Fibroblast of lung (primary cell): ENCODE measurements around the gene TOR1AIP2. TPM values are rescaled to one million over a fixed set of nuclear protein-coding genes. Genes with fewer than 3 reads are reported as not detected.

Experiments used
- DNase-seq, 2 donors: peaks; one replicate each; pipeline versions ENCODE4 v3.0.0 to v3.0.0-alpha.2; 2010; ENCODE audit warnings: low read depth in 2 of 2
- H2AFZ ChIP-seq: 2 replicates; pipeline ENCODE4 v1.5.1; 2012; ENCODE audit warnings: low read length, control low read depth, inconsistent platforms
- H3K27ac ChIP-seq: 2 replicates; pipeline ENCODE4 v1.5.1; 2011; ENCODE audit warnings: low read length, control low read depth; ENCODE audit not compliant: insufficient read depth
- H3K27me3 ChIP-seq: 2 replicates; pipeline ENCODE4 v1.5.1; 2011; ENCODE audit warnings: mild to moderate bottlenecking, low read length; ENCODE audit not compliant: control insufficient read depth, insufficient read depth
- H3K36me3 ChIP-seq: 2 replicates; pipeline ENCODE4 v1.5.1; 2011; ENCODE audit warnings: low read length; ENCODE audit not compliant: control insufficient read depth, insufficient read depth
- H3K4me1 ChIP-seq: 2 replicates; pipeline ENCODE4 v1.5.1; 2011; ENCODE audit warnings: low read length; ENCODE audit not compliant: control insufficient read depth, insufficient read depth; ENCODE audit errors: extremely low read depth
- H3K4me2 ChIP-seq: 2 replicates; pipeline ENCODE4 v1.5.1; 2011; ENCODE audit warnings: low read length, control low read depth; ENCODE audit not compliant: insufficient read depth; ENCODE audit errors: extremely low read depth
- H3K4me3 ChIP-seq, 4 experiments: fragments of 200-600 bp in 1 of 4; sonication (generic) in 1 of 4; replicated peaks in 1 of 4; 2 replicates each; pipeline ENCODE4 v1.5.1; 2011 to 2016; ENCODE audit warnings: low read length in 4 of 4, low read depth in 3 of 4, mild to moderate bottlenecking in 3 of 4, control low read depth in 2 of 4, inconsistent platforms in 1 of 4, mixed read lengths in 1 of 4; ENCODE audit not compliant: insufficient read depth in 1 of 4; ENCODE audit errors: control extremely low read depth in 1 of 4
- H3K79me2 ChIP-seq: 2 replicates; pipeline ENCODE4 v1.5.1; 2012; ENCODE audit warnings: mild to moderate bottlenecking, low read length, inconsistent platforms; ENCODE audit not compliant: control insufficient read depth, insufficient read depth
- H3K9ac ChIP-seq: 2 replicates; pipeline ENCODE4 v1.5.1; 2011; ENCODE audit warnings: mild to moderate bottlenecking, low read length, control low read depth; ENCODE audit not compliant: insufficient read depth
- H3K9me3 ChIP-seq: 2 replicates; pipeline ENCODE4 v1.5.1; 2012; ENCODE audit warnings: low read depth, low read length; ENCODE audit not compliant: control insufficient read depth, insufficient read depth
- H4K20me1 ChIP-seq: 2 replicates; pipeline ENCODE4 v1.5.1; 2011; ENCODE audit warnings: low read length; ENCODE audit not compliant: control insufficient read depth, insufficient read depth; ENCODE audit errors: extremely low read depth
- EZH2 ChIP-seq: IDR thresholded peaks from 2 replicates; pipeline ENCODE4 v1.5.1; 2012; ENCODE audit warnings: low read length, control low read depth, mild to moderate bottlenecking; ENCODE audit errors: missing control alignments
- polyA plus RNA-seq, 2 donors: library from polyadenylated mRNA; depleted of rRNA in 1 of 2; stranded (reverse) in 1 of 2; unstranded in 1 of 2; fragments of >200 nt; gene quantifications; 2 replicates each; pipeline ENCODE4 v1.2.1, GENCODE V29; 2011 to 2012; ENCODE audit warnings: missing spikeins in 1 of 2
- total RNA-seq: library from RNA; depleted of rRNA; stranded (reverse); fragments of >200 nt; gene quantifications from 2 replicates; pipeline ENCODE4 v1.2.1, GENCODE V29; 2014
- TF ChIP-seq, protein P1 (sequence below), 2 donors: IDR thresholded peaks in 1 of 2; conservative IDR thresholded peaks in 1 of 2; 1 replicate in 1 of 2; 2 replicates in 1 of 2; pipeline ENCODE4 v1.5.1; 2011 to 2012; ENCODE audit warnings: low read length in 2 of 2, control low read depth in 1 of 2, inconsistent platforms in 1 of 2, low read depth in 1 of 2, mild to moderate bottlenecking in 1 of 2

TOR1AIP2 gene
- total and polyA plus RNA-seq, 2 donors (not counting 1 experiment from before 2014, with no cell fraction given), result 78.9 to 81.9 TPM

DNA sequence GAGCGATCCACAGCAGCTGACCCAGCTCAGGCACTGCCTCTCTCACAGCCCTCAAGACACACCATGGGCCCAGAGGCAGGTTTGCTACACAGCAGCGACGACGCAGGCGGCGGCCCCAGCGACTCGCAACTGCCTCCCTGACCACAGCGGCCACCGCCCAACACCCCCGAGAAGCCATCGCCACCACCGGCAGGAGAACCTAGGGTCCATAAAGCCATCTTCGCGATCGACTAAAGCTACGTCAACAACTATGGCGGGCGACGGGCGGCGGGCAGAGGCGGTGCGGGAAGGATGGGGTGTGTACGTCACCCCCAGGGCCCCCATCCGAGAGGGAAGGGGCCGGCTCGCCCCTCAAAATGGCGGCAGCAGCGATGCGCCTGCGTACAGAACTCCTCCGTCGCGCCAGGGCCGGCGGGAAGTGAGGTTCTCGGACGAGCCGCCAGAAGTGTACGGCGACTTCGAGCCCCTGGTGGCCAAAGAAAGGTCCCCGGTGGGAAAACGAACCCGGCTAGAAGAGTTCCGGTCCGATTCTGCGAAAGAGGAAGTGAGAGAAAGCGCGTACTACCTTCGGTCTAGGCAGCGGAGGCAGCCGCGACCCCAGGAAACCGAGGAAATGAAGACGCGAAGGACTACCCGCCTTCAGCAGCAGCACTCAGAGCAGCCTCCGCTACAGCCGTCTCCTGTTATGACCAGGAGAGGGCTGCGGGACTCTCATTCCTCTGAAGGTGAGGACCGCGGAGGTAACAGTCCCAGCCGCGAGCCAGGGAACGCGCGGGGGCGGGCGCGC, 4.8 kb upstream of the TOR1AIP2 start, which contains the start of gene TOR1AIP1:
Gene TOR1AIP1, plus strand, starts transcription at position 33 of the 787 bp plus-strand sequence. Its CDS starts 218 bp downstream, at position 251.
- H3K27ac ChIP-seq, result peak within 1 kb of the TSS; percentile 98

DNA sequence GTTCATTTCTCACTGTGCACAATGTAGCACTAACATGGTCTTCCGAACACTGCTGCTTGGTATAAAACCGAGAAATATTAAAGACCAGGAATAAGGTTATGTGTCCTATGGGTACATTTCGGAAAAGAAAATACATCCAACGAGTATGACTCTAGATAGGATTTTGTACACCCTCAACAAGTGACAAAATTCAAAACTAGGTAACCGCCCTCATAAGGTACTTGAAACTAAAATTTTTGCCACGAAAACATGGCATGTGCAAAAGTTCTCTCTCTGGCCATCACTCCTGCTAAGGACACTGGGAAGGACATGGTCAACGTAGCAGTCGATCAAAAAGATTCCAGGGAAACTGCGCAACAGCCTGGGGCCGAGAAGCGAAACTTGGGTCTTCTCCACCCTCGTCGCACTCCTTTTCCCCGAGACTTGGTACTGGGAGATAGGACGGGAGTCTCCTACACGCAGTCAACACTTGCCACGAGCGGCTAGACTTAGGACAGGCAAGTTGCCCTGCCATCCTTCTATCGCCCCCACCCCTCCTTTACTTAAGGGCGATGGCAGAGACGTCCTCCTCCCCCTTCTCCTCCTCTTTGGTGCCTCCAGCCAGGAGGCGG, 4.1 kb upstream of the TOR1AIP2 start:
- Histone ChIP-seq H3K27me3 (no peaks in the 10 kb centered on the region), H3K79me2 (peaks cover 24% of the 10 kb centered on the region), H3K4me3 (peak overlapping the region; percentile 52 to 88 (median 66))

More for the DNA sequence above, 4.8 kb upstream of the TOR1AIP2 start, which contains the start of gene TOR1AIP1:
- H3K36me3 ChIP-seq, result peaks cover 1% of the 10 kb centered on the region
- H3K27me3 ChIP-seq, result no peaks in the 10 kb centered on the region
- peak within 1 kb of the TSS; percentile 80 to 96 (median 90) for H3K4me3 ChIP-seq
- H3K9ac ChIP-seq, result peak within 1 kb of the TSS; percentile 94
- H2AFZ ChIP-seq, result peak within 1 kb of the TSS; percentile 92
- H3K9me3 ChIP-seq, result no peaks in the 10 kb centered on the region
- H3K4me2 ChIP-seq, result peak within 1 kb of the TSS; percentile 88
- H3K79me2 ChIP-seq, result peaks cover 17% of the 10 kb centered on the region
- H4K20me1 ChIP-seq, result no peaks in the 10 kb centered on the region
- H3K4me1 ChIP-seq, result no peaks in the 10 kb centered on the region
- no peak for TF ChIP-seq EZH2
- TF ChIP-seq, protein P1, sequence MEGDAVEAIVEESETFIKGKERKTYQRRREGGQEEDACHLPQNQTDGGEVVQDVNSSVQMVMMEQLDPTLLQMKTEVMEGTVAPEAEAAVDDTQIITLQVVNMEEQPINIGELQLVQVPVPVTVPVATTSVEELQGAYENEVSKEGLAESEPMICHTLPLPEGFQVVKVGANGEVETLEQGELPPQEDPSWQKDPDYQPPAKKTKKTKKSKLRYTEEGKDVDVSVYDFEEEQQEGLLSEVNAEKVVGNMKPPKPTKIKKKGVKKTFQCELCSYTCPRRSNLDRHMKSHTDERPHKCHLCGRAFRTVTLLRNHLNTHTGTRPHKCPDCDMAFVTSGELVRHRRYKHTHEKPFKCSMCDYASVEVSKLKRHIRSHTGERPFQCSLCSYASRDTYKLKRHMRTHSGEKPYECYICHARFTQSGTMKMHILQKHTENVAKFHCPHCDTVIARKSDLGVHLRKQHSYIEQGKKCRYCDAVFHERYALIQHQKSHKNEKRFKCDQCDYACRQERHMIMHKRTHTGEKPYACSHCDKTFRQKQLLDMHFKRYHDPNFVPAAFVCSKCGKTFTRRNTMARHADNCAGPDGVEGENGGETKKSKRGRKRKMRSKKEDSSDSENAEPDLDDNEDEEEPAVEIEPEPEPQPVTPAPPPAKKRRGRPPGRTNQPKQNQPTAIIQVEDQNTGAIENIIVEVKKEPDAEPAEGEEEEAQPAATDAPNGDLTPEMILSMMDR (conservative IDR thresholded peaks at IDR 0.05 in 1 of 2, IDR thresholded peaks at IDR 0.05 in 1 of 2; ENCODE audit: low read depth in 1 of 2, low read length in 2 of 2), result peak; percentile 32 to 51
- peak; percentile 97 to 99 for DNase-seq

DNA sequence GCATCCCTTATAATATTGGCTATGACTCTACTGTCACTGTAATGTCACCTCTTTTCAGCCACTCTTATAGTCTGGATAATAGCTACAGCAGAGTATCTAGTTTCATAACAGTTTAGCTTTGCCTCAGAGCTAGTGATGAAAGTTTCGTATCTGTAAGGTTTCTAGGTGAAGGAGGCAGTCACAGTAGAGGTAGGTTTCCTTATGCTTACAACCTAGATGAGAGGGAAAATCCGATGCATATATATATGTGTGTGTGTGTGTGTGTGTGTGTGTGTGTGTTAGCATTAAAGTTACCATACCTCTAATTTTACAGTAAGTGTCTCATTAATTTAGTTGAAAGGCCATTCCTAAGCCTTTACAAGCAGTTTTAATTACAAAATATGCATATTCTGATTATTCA, 2.2 kb upstream of the TOR1AIP2 start:
- Histone ChIP-seq H3K9me3 (no peaks in the 10 kb centered on the region), H3K27ac (no peak overlapping the region), H3K79me2 (peaks cover 42% of the 10 kb centered on the region), H3K27me3 (no peaks in the 10 kb centered on the region), H3K36me3 (no peaks in the 10 kb centered on the region), H3K4me3 (no peak overlapping the region), H3K4me2 (no peak overlapping the region), H4K20me1 (peaks cover 3% of the 10 kb centered on the region), H3K9ac (no peak overlapping the region), H3K4me1 (no peaks in the 10 kb centered on the region), H2AFZ (no peak overlapping the region)
- TF ChIP-seq EZH2, result no peak
- TF ChIP-seq, protein P1 (conservative IDR thresholded peaks at IDR 0.05 in 1 of 2, IDR thresholded peaks at IDR 0.05 in 1 of 2; ENCODE audit: low read depth in 1 of 2, low read length in 2 of 2), result no peak
- no peak for DNase-seq

More for the DNA sequence above, 4.1 kb upstream of the TOR1AIP2 start:
- Histone ChIP-seq H3K36me3 (peaks cover 1% of the 10 kb centered on the region), H3K4me1 (no peaks in the 10 kb centered on the region), H3K9ac (peak overlapping the region; percentile 94), H4K20me1 (no peaks in the 10 kb centered on the region), H3K27ac (peak overlapping the region; percentile 98), H3K9me3 (no peaks in the 10 kb centered on the region), H3K4me2 (peak overlapping the region; percentile 88), H2AFZ (peak overlapping the region; percentile 82)
- DNase-seq, result peak; percentile 94 to 97
- no peak for TF ChIP-seq EZH2
- TF ChIP-seq, protein P1 (conservative IDR thresholded peaks at IDR 0.05 in 1 of 2, IDR thresholded peaks at IDR 0.05 in 1 of 2; ENCODE audit: low read depth in 1 of 2, low read length in 2 of 2), result no peak
